Cardiac muscle cell (in vitro differentiated cells and primary cell): ENCODE measurements around the gene DTX3. TPM values are rescaled to one million over a fixed set of nuclear protein-coding genes. Genes with fewer than 3 reads are reported as not detected.

Source experiments
- DNase-seq, 2 donors: peaks; one replicate each; pipeline versions ENCODE4 v3.0.0 to v3.0.0-alpha.2; 2010 to 2017; ENCODE audit warnings: low read depth in 1 of 2, low spot score in 1 of 2
- H3K27ac ChIP-seq: fragments of 200-600 bp; sonication (generic); 2 replicates; pipeline ENCODE4 v1.5.1; 2016
- H3K27me3 ChIP-seq: fragments of 200-600 bp; sonication (generic); 2 replicates; pipeline ENCODE4 v1.6.0; 2016; ENCODE audit warnings: control low read depth
- H3K36me3 ChIP-seq: fragments of 200-600 bp; sonication (generic); 2 replicates; pipeline ENCODE4 v1.5.1; 2016; ENCODE audit warnings: control low read depth
- H3K4me1 ChIP-seq: fragments of 200-600 bp; sonication (generic); 2 replicates; pipeline ENCODE4 v1.8.1; 2017; ENCODE audit warnings: low read depth, mild to moderate bottlenecking, mixed run types
- H3K4me3 ChIP-seq: fragments of 200-600 bp; sonication (generic); 2 replicates; pipeline ENCODE4 v1.5.1; 2016; ENCODE audit warnings: mild to moderate bottlenecking
- H3K9me3 ChIP-seq: fragments of 200-600 bp; sonication (generic); 2 replicates; pipeline ENCODE4 v1.5.1; 2017; ENCODE audit warnings: low read depth, mild to moderate bottlenecking, control low read depth
- CTCF ChIP-seq: IDR thresholded peaks from 2 replicates; pipeline ENCODE4 v1.5.1; 2012; ENCODE audit warnings: low read depth, mild to moderate bottlenecking, low read length
- polyA plus RNA-seq: library from polyadenylated mRNA; unstranded; fragments of >200 nt; fragmentation: Nextera tagmentation; extraction: Ambion mirVana; gene quantifications from 2 replicates; pipeline ENCODE4 v1.2.1, GENCODE V29; 2016
- total RNA-seq: library from RNA; depleted of rRNA; stranded (reverse); fragments of >200 nt; gene quantifications from 2 replicates; pipeline ENCODE4 v1.2.3, GENCODE V29; 2016

DTX3 gene
- total and polyA plus RNA-seq, 2 experiments from 2014 or later, result 44.5 to 59.0 TPM

GRCh38 chr12:57580466-57580795 is 24.2 kb upstream of the DTX3 start:
- Histone ChIP-seq H3K9me3 (no peaks in the 10 kb centered on the region), H3K27me3 (peaks cover 14% of the 10 kb centered on the region), H3K4me3 (no peak overlapping the region), H3K36me3 (no peaks in the 10 kb centered on the region), H3K27ac (no peak overlapping the region), H3K4me1 (no peaks in the 10 kb centered on the region)
- no peak for TF ChIP-seq CTCF
- no peak for DNase-seq

GRCh38 chr12:57581802-57582201 is 22.8 kb upstream of the DTX3 start:
- Histone ChIP-seq H3K4me1 (no peaks in the 10 kb centered on the region), H3K27ac (no peak overlapping the region), H3K36me3 (no peaks in the 10 kb centered on the region), H3K27me3 (peaks cover 27% of the 10 kb centered on the region), H3K4me3 (no peak overlapping the region), H3K9me3 (no peaks in the 10 kb centered on the region)
- TF ChIP-seq CTCF, result no peak
- DNase-seq, result no peak

- H3K4me3 ChIP-seq, result no peak overlapping the region
- no peak for TF ChIP-seq CTCF
- H3K27me3 ChIP-seq, result peaks cover 34% of the 10 kb centered on the region
- H3K9me3 ChIP-seq, result no peaks in the 10 kb centered on the region
- no peaks in the 10 kb centered on the region for H3K4me1 ChIP-seq
- H3K27ac ChIP-seq, result no peak overlapping the region
- H3K36me3 ChIP-seq, result no peaks in the 10 kb centered on the region
- no peak for DNase-seq
These were observed 22.2 kb upstream of the DTX3 start for GRCh38 chr12:57582440-57582839.

- H3K27ac ChIP-seq, result no peak overlapping the region
- no peaks in the 10 kb centered on the region for H3K4me1 ChIP-seq
- TF ChIP-seq CTCF, result peak; percentile 92
- H3K36me3 ChIP-seq, result no peaks in the 10 kb centered on the region
- H3K9me3 ChIP-seq, result no peaks in the 10 kb centered on the region
- H3K4me3 ChIP-seq, result no peak overlapping the region
- peak; percentile 86 to 90 for DNase-seq
- peaks cover 41% of the 10 kb centered on the region for H3K27me3 ChIP-seq
These were observed 21.4 kb upstream of the DTX3 start for GRCh38 chr12:57583008-57583831.

- Histone ChIP-seq H3K36me3 (no peaks in the 10 kb centered on the region), H3K9me3 (no peaks in the 10 kb centered on the region), H3K4me3 (no peak overlapping the region), H3K27me3 (peaks cover 50% of the 10 kb centered on the region), H3K4me1 (no peaks in the 10 kb centered on the region), H3K27ac (no peak overlapping the region)
- TF ChIP-seq CTCF, result no peak
- no peak for DNase-seq
These were observed 20.6 kb upstream of the DTX3 start for GRCh38 chr12:57584050-57584449.
